ENCODE data around the gene TLX1.
A peak's percentile ranks its signal among the peaks of the same experiment; 100 is the strongest.
"Not testable (repeated sequence)": the region's sequence is repeated elsewhere in the genome, so short reads cannot be mapped to it uniquely, and the experiment has no call there.

The TLX1 gene

DNA sequence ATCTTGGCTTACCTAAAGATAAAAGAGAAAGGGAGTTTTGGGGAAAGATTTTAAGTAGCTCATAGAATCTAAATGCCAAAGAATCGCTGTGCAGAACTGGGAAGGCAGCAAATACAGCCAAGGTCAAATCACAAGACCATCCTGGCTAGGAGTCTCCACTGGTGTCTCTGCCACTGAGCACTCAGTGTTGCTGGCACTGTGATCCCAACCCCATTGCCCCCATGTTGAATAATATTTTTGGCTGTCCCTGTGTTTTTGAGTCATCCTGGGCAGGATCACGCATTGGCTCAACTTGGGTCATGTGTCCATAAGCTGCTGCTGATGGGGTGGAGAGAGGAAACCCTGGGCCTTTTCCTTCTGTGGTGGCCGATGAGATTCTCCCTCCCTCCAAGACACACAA, 21.2 kb downstream of the TLX1 start:
- no peak for DNase-seq (ENCODE audit: low read depth)

DNA sequence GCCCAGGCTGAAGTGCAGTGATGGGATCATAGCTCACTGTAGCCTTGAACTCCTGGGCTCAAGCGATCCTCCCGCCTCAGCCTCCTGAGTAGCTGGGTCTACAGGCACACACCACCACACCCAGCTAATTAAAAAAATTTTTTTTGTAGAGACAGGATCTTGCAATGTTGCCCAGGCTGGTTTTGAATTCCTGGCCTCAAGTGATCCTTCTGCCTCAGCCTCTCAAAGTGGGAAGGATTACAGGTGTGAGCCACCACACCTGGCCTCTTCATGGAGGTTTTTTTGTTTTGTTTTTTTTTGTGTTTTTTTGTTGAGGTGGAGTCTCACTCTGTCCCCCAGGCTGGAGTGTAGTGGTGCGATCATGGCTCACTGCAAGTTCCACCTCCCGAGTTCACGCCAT, 23.4 kb downstream of the TLX1 start:
- not testable (repeated sequence) for DNase-seq (ENCODE audit: low read depth)

DNA sequence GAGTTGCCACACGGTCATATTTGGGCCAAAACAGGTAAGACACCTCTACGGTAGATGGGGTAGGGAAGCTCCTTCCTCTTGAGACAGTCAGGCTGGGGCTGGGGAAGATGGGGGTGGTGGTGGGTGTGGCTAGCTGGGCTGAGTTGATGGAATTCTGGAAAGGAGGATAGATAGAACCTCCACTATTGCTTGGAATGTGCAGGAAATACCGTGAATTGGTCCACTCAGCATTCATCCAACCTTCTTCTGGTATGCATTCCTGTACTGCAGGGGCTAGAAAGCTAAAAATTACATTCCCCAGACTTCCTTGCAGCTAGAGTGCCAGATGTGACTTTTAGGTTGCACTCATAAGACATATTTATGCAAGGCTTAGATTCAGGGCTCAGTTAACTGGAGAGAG, 24.8 kb downstream of the TLX1 start:
- DNase-seq (ENCODE audit: low read depth): no peak

GRCh38 chr10:101157756-101158458, 26.8 kb downstream of the TLX1 start:
- no peak for DNase-seq (ENCODE audit: low read depth)

DNA sequence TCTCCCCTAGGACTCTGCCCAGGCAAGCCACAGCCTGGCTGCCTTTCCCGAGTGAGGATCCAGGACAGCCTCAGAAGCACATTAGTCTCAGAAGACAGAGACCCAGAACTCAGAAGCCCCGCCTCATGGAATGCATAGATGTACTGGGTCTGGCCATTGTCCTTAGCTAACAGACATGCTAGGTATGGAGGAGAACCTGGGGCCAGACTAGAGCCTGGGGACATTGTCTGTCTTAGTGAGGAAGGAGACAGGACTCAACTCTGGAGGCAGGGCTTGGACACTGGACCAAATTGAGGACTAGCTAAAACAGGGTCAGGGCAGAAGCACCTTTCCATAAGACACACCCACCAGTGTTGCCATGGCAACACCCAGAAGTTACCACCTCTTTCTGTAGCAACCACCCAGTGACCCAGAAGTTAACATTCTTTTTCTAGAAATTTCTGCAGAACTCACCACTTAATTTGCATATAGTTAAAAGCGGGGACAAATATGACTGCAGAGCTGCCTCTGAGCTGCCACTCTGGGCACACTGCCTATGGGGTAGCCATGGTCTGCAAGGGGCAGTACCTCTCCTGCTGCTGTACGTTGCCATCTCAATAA, 27.5 kb downstream of the TLX1 start:
- DNase-seq (ENCODE audit: low read depth): no peak

DNA sequence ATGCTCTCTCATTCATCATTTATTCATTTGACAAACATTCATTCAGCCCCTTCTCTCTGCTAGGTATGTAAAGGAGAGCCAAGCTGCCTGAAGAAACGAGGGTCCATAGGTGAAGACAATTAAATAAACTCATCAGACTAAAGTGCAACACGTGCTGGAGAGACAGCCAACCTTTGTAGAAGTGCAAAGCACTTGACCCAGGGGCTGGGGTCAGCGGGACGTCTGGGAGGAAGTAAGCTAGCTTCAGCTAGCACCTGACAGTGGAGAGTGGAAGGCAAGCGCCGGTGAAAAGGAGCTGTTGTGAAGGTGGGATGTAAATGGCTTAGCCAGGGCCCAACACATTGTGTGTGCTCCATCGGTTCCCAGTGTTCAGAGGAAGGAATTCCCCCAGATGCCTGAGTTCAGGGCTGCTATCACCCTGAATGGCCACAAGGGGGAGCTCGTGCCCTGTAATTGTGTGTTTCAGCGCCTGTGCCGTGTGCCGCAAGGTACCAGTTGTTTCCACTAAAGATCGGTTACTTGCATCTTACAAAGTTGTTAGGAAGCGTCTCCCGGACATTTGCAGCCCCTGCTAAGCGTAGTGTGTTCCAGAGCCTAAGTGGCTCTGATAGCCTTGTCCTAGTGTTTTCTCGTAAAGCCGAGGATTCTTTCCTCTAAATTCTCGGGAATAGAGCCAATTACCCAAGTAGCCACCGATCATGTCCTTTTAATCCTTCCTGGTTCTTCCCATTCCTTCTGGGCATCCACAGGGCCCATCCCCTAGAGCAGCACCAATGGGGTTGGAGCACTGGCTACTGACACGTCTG, 30.6 kb downstream of the TLX1 start:
- peak; percentile 67 for DNase-seq (ENCODE audit: low read depth)

DNA sequence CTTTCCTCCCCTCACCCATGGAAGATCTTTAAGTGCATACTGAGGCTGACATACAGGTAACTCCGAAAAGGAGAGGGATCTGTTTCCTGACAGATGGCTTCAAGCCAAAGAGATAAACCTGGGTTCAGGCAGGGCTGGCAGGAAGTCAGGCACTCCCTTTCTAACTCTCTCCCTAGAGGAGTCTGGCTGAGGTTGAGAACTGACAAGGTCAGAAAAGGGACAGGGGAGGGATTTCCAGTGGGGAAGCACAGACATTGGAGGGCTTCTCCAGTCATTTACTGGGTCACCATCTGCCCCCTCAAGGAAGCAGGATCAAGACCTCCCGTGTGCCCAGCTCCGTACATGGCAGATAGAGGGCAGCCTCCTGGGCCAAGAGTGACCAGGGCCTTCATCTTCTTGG, 31.6 kb downstream of the TLX1 start:
- no peak for DNase-seq (ENCODE audit: low read depth)

- DNase-seq (ENCODE audit: low read depth): no peak
Measured at GRCh38 chr10:101164020-101164419, 32.9 kb downstream of the TLX1 start.

- no peak for DNase-seq (ENCODE audit: low read depth)
Measured at GRCh38 chr10:101165736-101166135, 34.6 kb downstream of the TLX1 start.

- DNase-seq (ENCODE audit: low read depth): no peak
Measured at GRCh38 chr10:101166430-101166829, 35.3 kb downstream of the TLX1 start.

DNA sequence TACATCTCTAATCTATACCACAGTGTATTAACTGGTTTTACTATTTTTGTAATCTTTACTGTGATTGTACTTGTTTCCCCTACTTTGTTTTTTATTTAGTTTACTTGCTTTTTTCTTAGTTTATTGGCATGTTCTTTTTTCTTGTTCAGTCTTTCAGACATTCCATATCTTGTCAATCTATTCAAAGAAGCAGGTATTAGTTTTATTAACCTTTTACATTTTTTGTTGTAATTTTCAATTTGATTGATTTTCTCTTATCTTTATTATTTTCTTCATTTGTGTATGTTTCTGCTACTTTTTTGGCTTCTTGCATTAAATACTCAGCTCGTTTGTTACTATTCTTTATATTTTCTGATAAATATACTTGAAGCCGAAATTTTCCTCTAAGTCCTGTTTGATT, 41.6 kb downstream of the TLX1 start:
- DNase-seq (ENCODE audit: low read depth): no peak

GRCh38 chr10:101174319-101174718, 43.2 kb downstream of the TLX1 start:
- no peak for DNase-seq (ENCODE audit: low read depth)

GRCh38 chr10:101176577-101176976, 45.5 kb downstream of the TLX1 start:
- DNase-seq (ENCODE audit: low read depth): no peak

DNA sequence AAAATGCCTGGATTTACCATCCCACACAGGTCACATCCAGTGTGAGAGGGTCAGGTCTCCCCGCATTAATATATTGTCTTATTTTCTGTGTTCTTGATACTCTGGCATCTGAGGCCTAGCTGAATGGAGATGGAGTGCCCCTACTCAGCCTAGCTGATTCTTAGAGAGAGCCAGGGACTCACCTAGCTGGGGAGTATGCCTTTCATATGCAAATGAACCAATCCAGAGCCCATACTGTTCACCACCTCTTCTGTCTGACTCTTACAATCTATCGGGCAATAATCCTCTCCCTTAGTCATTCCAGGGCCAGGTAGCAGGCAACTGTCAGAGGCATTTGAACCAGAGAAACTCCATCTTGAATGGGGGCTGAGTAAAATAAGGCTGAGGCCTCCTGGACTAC, 51.8 kb downstream of the TLX1 start:
- no peak for DNase-seq (ENCODE audit: low read depth)

DNA sequence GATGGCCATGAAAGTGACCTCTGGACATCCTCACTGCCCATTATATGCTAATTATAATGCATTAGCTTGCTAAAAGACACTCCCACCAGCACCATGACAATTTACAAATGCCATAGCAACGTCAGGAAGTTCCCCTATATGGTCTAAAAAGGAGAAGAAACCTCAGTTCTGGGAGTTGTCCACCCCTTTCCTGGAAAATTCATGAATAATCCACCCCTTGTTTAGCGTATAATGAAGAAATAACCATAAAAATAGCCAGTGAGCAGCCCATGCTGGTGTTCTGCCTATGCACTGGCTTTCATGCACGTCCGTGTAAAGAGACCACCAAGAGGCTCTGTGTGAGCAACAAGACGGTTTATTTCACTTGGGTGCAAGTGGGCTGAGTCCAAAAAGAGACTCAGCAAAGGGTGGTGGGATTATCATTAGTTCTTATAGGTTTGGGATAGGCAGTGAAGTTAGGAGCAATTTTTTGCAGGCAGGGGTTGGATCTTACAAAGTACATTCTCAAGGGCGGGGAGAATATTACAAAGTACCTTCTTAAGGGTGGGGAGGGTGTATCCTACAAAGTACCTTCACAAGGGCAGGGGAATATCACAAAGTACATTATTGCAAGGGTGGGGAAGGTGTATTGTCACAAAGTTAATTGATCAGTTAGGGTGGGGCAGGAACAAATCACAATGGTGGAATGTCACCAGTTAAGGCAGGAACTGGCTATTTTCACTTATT, 52.5 kb downstream of the TLX1 start:
- DNase-seq (ENCODE audit: low read depth): no peak

All from activated T-cell treated with anti-CD3 and anti-CD28 coated beads for 24 hours (primary cell).